ENCODE data around the gene LSP1. TPM values are rescaled to one million over a fixed set of nuclear protein-coding genes. Genes with fewer than 3 reads are reported as not detected.

LSP1 gene
- total and polyA plus RNA-seq, 2 of the 13 experiments (the other 11 are each of a cell fraction or from before 2014, with no cell fraction given): 0.59 to 1.00 TPM

- no peak for TF ChIP-seq NFYC (CRISPR knock-in tag; IDR thresholded peaks at IDR 0.05)
- TF ChIP-seq ZNF615 (CRISPR knock-in tag; IDR thresholded peaks at IDR 0.05; ENCODE audit: borderline replicate concordance): no peak
- TF ChIP-seq ZNF883 (CRISPR knock-in tag; IDR thresholded peaks at IDR 0.05; ENCODE audit: not compliant biosample characterization): peak; percentile 56
- no peak for TF ChIP-seq YEATS4 (CRISPR knock-in tag; IDR thresholded peaks at IDR 0.05; ENCODE audit: borderline replicate concordance)
- no peak for TF ChIP-seq ZNF142 (CRISPR knock-in tag; IDR thresholded peaks at IDR 0.05)
- peak; percentile 88; the same call in 1 of the 2 replicates for TF ChIP-seq ZNF572 (CRISPR knock-in tag; IDR thresholded peaks at IDR 0.05)
- TF ChIP-seq ARID2 (CRISPR knock-in tag; IDR thresholded peaks at IDR 0.05; ENCODE audit: borderline replicate concordance): peak; percentile 58; the same call in 1 of the 2 replicates
- no peak for TF ChIP-seq TCF7 (IDR thresholded peaks at IDR 0.05; ENCODE audit: low read depth)
- TF ChIP-seq SOX5 (CRISPR knock-in tag; IDR thresholded peaks at IDR 0.05; ENCODE audit: borderline replicate concordance): 0 out of 2 replicates have a peak, but pooled peaks have one; percentile 39
- TF ChIP-seq TP53 (CRISPR knock-in tag; conservative IDR thresholded peaks at IDR 0.05): no peak
- no peak for TF ChIP-seq ZNF138 (CRISPR knock-in tag; IDR thresholded peaks at IDR 0.05; ENCODE audit: low read depth)
- 0 out of 2 replicates have a peak, but pooled peaks have one; percentile 67 for TF ChIP-seq ZNF691 (CRISPR knock-in tag; IDR thresholded peaks at IDR 0.05; ENCODE audit: borderline replicate concordance, low read depth)
- TF ChIP-seq MED8 (CRISPR knock-in tag; IDR thresholded peaks at IDR 0.05; ENCODE audit: insufficient replicate concordance): no peak
- no peak for TF ChIP-seq DBP (CRISPR knock-in tag; IDR thresholded peaks at IDR 0.05; ENCODE audit: not compliant biosample characterization)
- TF ChIP-seq KLF11 (CRISPR knock-in tag; IDR thresholded peaks at IDR 0.05): no peak
- 0 out of 2 replicates have a peak, but pooled peaks have one; percentile 24 for TF ChIP-seq ZNF280B (CRISPR knock-in tag; IDR thresholded peaks at IDR 0.05; ENCODE audit: borderline replicate concordance)
- TF ChIP-seq NFYB (CRISPR knock-in tag; IDR thresholded peaks at IDR 0.05): no peak
- 0 out of 2 replicates have a peak, but pooled peaks have one; percentile 65 for TF ChIP-seq ZNF274 (CRISPR knock-in tag; IDR thresholded peaks at IDR 0.05)
- TF ChIP-seq ZNF124 (CRISPR knock-in tag; IDR thresholded peaks at IDR 0.05): no peak
Observed at GRCh38 chr11:1827095-1827813, 25.6 kb upstream of the LSP1 start (continued).

Data from HepG2 (cell line).